DMS153 treated with DMSO at 0.1 percent for 48 hours (cell line): ENCODE measurements around the gene TBC1D22A.

Experiments
- DNase-seq: peaks from one replicate; lab custom pipeline; 2025; ENCODE audit not compliant: unreplicated experiment; lab: John Stamatoyannopoulos, UW

TBC1D22A gene

DNA sequence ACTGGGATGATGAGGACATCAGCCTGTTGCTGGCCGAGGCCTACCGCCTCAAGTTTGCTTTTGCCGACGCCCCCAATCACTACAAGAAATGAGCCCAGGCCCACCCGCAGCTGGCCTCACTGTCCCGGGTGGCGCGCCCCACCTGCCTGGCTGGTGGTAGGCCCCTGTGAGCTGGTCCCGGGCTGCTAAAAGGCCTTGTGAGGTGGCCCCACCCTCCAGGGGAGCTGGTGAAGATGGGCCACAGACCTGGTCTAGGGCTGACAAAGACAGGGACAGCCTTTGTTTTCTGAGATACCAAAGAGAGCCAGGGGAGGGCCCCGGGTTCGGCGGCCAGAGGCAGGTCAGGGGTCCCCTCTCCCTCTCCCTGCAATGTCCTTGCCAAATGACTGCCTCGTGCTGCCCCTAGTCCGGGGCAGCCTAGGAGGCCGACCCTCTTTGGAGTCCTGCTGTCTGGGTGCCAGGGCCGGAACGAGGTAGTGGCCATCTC is 411.1 kb downstream of the TBC1D22A start:
- DNase-seq: no peak

DNA sequence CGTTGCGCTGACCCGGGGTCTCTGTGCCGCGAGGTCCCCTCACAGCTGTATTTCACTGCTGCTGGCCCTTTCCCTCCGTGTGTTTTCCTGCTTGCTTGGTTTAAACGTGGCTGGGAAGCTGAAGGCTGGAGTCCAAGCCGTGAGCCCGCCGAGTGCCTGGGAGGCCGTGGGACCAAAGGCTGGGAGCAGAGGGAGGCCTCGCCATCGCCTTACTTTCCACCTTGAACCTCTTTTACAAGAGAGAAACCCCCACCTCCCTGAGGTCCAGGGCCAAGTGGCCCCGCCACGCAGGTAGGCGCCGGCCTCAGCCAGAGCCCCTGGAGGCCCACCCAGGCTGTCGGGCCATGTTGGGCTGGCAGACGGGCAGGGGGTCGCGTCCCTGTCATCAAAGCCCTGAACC is 411.6 kb downstream of the TBC1D22A start:
- DNase-seq: no peak

DNA sequence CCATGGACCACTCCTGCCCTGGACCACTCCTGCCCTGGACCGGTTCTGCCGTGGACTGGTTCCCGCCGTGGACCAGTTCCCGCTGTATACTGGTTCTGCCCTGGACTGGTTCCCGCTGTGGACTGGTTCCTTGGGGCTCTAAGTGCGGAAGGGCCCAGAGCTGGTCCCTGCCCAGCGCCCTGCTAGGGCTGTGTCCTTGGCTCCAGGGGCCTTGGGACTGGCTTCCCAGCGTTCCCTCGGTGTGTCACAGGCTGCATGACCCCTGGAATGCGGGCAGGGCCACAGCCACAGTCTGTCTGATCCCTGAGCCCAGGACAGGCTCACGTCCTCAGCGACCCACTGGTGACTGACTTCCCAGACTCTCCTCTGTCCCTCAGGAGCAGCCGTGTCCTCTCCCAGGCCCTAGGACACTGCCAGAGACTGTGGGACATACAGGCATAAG is 412.2 kb downstream of the TBC1D22A start:
- no peak for DNase-seq

DNA sequence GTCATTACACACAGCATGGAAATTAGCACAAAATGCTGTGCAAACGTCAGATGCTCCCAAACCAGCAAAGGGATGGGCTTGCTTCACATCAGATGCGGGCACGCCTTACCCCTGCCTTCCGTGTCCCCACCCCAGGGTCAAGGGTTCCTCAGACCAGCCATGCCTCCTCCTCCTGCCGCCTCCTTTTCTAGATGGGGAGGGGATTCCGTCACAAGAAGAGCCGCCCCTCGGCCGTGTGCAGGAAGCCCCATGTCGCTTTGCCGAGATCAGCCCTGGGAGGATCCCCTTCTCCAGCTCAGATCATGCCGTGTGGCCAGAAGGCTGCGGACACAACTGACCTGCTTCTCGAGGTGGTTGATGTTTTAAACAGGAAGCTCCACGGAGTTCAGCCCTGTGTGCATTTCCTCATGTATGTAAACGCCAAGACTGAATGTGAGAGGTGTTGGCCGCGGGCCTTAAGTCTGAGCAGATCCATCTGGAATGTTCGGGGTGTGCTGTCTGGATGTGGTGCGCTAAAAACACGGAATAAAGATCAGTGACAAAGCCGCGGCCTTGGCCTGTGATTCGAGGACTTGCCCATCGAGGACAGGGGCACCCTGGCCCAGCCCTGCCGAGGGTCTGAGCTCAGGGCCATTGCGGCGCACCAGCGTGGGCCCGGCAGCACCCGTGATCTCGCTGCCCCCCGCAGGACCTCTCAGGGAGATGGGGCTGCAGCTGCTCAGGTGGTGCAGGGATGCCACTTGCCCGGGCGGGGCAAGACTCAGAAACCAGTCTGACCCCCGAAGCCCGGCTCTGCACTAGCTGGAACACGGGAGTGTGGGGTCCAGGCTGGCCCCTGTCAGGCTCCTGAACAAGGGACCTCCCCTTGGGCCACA is 412.9 kb downstream of the TBC1D22A start:
- no peak for DNase-seq

DNA sequence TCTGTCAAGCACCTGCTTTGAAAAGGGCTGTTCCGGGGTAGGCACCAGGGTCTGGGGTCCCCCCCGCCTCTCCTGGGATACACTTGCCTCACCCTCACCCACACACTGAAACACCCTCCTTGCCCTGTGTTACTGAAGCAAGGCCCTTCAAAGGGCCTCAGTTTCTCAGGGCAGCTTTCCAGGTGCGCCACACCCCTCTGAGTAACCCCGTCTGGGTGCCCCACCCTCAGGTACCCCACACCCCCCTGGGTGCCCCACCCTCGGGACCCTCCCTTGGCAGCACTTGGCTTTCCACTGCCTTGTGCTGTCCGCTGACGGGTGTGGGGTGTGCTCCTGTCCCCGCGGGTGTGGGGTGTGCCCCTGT is 413.6 kb downstream of the TBC1D22A start:
- DNase-seq: no peak

DNA sequence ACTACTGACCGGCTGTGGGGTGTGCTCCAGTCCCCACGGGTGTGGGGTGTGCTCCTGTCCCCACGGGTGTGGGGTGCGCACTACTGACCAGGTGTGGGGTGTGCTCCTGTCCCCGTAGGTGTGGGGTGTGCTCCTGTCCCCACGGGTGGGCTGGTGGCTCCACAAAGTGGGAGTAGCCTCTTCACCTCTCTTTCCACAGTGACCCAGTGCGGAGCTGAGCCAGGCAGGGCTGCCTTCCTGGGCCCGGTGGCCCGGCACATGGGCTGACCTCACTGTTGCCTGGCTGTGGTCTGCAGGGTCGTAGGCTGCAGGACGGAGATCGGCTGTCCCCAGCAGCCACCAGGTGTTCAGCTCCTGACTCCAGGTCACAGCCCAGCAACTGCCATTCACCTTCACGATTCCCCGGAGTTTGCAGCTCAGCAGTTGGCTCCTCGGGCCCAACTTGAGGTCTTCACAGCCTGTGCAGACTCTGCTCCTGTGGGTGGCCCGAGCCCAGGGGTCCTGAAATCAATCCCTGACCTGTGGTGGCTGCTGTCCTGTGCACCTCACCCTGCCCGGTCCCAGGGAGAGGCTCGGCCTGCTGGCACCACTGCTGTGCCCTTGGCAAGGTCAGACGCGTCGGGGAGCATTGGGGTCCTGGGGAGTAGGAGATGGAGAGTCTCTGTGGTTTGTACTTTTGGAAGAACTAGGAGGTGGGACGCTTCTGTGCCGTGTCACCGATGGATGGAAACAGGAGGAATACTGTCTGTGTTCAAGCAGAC is 414.3 kb downstream of the TBC1D22A start:
- DNase-seq: no peak

DNA sequence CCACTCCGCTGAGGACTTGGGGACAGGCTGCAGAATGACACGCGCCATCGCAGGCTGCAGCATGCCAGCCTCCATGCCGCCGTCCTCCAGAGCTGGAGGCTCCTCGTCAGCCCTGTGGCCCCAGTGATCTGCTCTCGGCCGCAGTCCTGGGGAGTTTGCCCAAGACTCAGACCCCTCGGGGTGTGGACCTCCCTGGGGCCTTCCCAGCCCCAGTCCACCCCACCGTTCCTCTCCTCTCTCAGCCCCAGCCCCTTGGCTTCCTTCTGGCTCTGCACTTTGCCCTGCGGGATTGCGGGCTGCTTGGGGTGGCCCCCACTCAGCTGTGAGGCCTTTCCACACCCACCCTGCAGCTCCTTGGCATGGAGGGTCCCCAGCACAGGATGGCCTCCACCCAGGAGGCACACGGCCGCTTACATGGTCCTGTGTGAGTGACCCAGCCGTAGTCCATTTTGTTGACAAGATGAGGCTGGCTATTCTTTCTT is 414.9 kb downstream of the TBC1D22A start:
- no peak for DNase-seq

DNA sequence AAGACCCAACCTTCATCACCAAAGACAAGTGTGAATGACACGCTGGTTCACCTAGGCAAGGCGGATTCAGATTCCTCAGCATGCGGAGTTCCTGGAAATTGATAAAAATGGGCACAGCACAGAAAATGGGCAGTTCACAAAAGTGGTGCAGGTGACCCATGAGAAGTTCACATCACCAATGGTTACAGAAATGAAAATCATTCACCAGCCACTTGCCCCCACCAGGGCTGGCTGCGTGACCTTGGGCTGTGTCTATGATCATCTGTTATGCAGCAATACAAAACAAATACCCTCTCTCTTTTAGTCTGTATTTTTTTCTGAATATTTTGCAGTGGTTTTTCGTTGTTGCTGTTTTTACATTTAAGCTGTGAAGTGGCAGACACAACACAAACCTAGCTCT is 415.9 kb downstream of the TBC1D22A start:
- DNase-seq: no peak

DNA sequence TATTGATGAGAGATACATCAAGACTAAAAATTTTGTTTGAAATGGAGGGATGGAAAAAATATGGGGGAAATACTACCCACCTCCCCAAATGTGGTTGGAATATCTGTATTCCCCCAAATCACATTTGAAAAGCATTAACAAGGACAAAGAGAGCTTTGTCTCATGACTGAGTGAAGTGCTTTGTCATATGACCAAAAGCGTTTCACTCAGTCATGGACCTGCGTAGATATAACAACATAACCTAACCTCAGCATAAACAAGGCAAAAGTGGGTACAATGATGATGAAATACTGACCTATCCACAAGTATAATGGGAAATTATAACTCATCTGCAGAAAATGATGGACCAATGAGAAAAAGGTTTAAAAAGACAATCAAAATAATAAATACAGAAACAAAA is 418.3 kb downstream of the TBC1D22A start:
- DNase-seq: no peak

DNA sequence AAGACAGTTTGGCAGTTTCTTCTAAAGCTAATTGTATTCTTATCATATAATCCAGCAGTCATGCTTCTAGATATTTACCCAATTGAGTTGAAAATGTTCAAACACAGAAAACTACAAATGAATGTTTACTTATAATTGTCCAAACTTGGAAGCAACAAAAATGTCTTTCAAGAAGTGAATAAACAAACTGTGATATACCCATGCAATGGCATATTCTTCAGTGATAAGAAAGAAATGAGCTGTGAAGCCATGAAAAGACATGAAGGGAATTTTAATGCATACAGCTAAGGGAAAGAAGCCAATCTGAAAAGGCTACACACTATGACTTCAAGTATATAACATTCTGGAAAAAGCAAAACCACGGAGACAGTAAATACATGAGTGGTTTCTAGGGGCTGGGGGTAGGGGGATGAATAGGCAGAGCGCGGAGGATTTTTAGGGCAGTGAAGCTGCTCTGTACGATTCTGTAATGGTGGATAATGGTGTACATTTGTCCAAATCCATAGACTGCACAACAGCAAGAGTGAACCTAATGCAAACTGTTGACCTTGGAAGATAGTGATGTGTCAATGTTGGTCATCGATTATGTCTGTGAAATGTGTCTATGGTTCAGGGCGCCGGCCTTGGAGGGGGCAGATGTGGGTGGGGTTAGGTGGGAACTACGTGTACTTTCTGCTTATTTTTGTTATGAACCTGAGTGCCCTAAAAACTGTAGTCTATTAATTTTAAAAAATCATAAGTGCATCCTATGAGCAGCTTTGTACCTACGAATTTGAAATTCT is 424.9 kb downstream of the TBC1D22A start:
- DNase-seq: no peak

DNA sequence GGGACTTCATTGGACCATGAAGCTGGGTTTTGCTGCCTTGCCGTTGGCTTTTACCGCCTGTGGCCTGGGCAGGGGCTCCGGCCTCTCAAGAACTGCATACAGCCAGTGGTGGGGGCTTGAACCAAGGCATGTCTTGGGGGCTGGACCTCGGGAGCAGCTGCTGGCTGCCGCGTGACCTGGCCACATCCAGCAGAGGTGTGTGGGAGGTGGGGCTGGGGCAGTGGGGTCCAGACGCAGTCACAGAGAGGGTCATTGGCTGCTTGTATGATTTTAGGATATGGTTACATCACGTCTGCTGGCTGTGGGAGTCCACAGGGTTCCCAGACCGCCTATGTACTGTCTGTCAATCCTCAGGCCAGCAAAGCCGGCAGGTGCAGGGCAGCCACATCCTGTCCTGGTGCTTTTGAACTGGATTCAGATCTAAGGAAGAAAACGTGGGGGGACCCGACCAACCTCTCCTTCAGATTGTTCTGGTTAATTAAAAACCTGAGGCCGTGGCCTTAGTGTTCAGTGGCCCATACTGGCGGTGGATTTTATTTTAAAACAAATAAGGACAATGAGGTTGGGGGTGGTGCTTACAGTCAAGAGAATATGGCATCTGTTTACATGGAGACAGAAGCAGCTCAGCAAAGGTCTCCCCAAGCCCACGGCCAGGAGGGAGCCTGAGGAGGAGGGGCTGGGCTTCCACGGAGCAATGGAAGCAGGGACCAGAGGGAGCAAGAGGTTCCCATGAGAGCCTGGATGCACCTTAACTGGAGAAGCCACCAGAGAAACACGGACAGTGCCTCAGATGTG is 426.0 kb downstream of the TBC1D22A start:
- no peak for DNase-seq

DNA sequence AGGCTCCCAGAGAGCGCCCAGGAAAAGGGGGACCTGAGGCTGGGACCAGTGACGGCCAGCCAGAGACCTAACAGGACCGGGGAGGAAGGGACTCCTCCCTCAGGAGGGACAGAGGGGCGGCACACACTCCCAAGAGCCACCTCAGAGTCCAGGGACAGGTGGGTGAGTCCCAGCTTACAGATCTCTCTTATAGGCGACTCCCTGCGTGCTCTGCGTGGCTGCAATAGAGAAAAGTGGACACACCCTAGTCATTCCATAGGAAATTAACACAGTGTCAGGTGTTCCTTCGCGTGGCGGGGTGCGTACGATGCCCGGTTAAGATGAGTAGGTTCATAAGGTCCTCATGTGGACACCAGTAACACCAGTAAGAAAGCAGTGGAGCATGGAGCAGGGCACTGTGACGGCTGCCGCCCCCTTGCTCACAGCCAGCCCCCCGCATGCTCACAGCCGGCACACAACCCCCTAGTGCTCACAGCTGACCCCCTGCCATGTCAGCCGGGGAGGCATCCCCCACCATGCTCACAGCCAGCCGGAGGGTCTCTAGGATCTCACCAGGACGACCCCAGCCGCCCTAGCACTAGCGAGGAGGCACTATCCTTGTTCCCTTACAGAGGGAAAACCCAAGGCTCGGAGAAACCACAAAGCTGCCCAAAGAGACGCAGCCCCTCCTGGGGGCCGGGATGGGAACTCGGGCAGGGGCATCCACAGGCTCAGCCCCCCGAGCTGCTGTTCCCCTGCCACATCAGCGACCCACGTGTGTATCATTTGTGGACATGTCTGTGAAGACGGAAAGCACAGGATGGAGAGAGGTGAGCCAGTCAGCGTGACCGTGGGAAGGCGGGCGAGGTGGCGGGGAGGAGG is 426.8 kb downstream of the TBC1D22A start:
- no peak for DNase-seq

DNA sequence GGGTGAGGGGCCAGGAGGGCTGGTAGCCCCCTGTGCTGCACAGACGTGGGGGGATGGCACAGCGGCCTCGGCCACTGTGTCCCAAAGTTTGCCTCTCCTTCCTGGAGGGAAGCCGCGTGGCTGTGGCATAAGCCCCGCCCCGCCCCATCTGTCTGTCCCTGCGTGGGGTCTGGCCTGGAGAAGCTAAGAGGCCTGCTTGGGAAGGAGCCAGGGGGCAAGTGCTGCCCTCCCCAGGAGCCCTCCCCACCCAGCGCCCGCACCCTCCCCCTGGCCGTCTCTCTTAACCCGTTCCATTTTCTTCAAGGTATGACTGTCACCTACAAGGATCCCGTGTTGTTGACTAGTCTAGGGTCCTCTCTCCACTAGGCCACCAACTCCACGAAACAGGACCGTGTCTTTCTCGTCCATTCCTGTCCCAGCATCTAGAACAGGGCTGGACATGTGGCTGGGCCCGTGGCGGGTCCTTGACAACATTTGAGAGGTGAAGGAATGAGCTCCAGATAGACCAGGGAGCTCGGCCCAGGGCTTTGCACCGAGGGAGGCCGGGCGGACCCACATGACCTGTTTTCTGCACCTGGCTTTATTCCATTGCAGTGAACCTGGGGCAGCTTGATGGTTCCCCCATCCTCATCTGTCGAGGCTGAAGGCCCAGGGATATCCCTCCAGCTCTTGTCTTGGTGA is 428.0 kb downstream of the TBC1D22A start:
- no peak for DNase-seq

DNA sequence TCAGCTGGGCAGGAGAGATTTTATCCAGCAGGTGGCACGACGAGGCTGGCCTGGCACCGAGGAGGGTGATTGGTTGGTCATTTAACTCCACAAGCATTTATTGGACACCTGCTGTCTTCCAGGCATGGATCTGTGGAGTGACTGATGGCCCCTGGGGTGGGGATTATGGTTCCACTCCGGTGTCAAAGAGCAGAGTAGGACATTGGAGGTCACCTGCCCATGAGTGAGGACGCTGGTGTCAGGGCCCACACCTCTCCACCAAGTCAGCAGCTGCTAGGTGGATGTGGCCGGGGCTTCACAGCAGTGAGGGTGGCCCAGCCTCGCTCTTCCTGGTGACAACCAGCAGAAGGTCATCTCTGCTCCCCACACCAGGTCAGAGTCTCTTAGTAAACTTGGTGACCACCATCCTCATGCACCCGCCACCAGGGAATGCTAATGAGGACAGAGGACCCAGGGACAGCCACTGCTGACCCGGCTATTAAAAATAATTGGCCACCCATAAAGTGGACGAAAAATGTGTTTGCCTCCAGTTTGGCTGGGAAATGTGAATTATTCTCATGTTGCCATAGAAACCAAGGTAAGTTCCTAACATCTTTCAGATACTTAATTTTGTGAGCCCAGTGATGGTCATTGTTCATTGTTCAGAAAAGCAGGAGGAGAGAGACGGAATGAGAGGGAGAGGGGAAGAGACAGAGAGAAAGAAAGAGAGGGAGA is 428.7 kb downstream of the TBC1D22A start:
- no peak for DNase-seq

DNA sequence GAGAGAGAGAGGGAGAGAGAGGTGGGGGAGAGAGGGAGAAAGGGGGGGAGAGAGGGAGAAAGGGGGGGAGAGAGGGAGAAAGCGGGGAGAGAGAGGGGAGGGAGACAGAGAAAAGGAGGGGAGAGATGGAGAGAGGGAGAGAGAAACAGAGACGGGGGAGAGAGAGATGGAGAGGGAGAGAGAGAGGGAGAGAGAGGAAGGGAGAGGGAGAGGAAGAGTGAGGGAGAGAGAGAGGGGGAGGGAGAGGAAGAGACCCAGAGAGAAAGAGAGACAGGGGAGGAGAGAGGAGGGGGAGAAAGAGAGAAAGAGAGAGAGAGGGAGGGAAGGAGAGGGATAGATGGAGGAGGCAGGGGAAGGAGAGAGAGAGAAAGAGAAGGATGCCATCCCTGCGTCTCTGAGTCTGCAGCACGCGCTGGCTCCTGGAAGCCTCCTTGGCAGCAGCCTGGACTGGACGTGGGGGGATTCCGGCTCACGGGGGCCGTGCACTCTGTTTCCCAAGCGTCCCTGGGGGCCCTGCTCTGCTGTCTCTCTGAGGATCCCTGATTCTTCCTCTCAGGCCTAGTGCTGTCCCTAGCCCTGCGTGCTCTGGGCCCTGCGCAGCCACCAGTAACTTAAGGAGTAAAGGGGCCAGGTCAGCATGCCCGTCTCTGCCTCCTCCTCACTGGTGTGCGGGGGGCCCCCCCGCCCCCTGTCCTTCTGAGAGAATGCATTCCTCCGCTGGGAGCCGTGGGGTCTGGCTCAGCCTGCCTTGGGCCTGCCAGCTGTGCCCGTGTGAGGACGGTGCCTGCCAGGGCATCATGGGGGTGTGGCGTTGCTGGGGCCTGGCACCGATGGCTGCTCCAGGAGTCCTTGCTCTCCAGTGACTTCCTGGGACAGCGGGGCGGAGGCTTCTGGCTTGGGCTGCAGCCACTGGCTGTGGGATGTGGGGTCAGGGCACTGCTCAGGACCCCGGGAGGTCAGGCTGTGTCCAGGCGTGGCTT is 429.5 kb downstream of the TBC1D22A start:
- no peak for DNase-seq

DNA sequence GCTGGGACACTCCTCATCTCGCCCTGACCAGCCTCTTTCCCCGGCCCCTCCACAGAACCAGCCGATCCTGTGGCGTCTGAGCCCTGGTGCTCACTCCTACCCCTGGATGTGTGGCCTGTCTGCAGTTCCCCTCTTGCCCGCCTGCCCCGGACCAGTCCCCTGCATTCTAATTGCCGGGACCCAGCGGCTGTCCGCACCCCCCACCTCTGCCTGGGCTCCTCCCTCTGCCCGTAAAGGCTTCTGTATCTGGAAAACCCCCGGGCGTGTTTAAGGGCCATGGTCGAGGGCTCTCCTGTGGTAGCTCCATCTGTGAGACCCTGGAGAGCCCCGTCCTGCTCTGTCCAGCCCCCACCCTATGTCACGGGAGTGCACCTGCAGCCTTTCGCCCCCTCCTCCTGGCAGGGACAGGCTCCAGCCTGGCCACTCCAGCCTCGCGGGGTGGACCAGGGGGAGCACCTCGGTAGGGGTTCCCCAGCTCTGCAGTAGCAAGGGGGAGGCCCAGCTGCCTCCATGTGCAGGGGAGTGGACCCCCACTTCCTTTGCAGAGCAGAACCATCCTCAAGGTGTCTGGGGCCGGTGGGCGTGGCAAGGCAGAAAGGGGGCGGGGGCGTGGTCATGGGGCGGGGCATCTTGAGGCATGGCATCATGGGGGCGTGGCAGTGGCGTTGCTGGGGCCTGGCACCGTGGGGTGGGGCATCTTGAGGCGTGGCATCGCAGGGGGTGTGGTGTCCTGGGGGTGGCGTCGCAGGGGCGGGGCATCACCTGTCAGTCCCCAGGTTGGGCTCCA is 430.4 kb downstream of the TBC1D22A start:
- peak; percentile 60 for DNase-seq
